Loucy (cell line): ENCODE measurements around the gene DESI2.

Experiments used
- H2AFZ ChIP-seq: fragments of 200-600 bp; sonication (generic); 2 replicates; pipeline ENCODE4 v1.6.0; 2016; ENCODE audit warnings: antibody characterized with exemption, mild to moderate bottlenecking, low read length, moderate library complexity
- H3F3A ChIP-seq: fragments of 200-600 bp; 2 replicates; pipeline ENCODE4 v1.6.0; 2016; ENCODE audit warnings: antibody characterized with exemption, low read depth, mild to moderate bottlenecking
- H3K27me3 ChIP-seq: fragments of 200-600 bp; sonication (generic); 2 replicates; pipeline ENCODE4 v1.6.1; 2014; ENCODE audit warnings: low read length, mild to moderate bottlenecking; ENCODE audit not compliant: insufficient read depth, poor library complexity, severe bottlenecking
- H3K36me3 ChIP-seq: fragments of 200-600 bp; sonication (generic); 2 replicates; pipeline ENCODE4 v1.6.1; 2016; ENCODE audit warnings: low read length; ENCODE audit not compliant: insufficient read depth
- H3K4me1 ChIP-seq: fragments of 200-600 bp; sonication (generic); 2 replicates; pipeline ENCODE4 v1.5.1; 2014; ENCODE audit warnings: low read length, mild to moderate bottlenecking; ENCODE audit not compliant: insufficient read depth, poor library complexity, severe bottlenecking
- H3K4me2 ChIP-seq: fragments of 200-600 bp; sonication (generic); 2 replicates; pipeline ENCODE4 v1.6.0; 2014; ENCODE audit warnings: antibody characterized with exemption, low read length, low read depth, mild to moderate bottlenecking; ENCODE audit not compliant: poor library complexity, severe bottlenecking
- H3K4me3 ChIP-seq: fragments of 200-600 bp; sonication (generic); 2 replicates; pipeline ENCODE4 v1.5.1; 2014; ENCODE audit warnings: low read length, mild to moderate bottlenecking, mixed read lengths; ENCODE audit not compliant: poor library complexity, severe bottlenecking
- H3K79me2 ChIP-seq: fragments of 200-600 bp; sonication (generic); 2 replicates; pipeline ENCODE4 v1.6.1; 2014; ENCODE audit warnings: low read length; ENCODE audit not compliant: insufficient read depth
- H3K9ac ChIP-seq: fragments of 200-600 bp; sonication (generic); 2 replicates; pipeline ENCODE4 v1.6.0; 2014; ENCODE audit warnings: mild to moderate bottlenecking, low read depth, low read length, moderate library complexity; ENCODE audit not compliant: poor library complexity, severe bottlenecking
- H3K9me2 ChIP-seq: fragments of 200-600 bp; sonication (generic); replicated peaks from 2 replicates; pipeline ENCODE4 v1.6.1; 2016; ENCODE audit warnings: low read depth, low read length, mixed read lengths
- H3K9me3 ChIP-seq: fragments of 200-600 bp; sonication (generic); 2 replicates; pipeline ENCODE4 v1.6.1; 2014; ENCODE audit warnings: mild to moderate bottlenecking, antibody characterized with exemption, low read length, low read depth; ENCODE audit not compliant: insufficient read depth
- H4K20me1 ChIP-seq: fragments of 200-600 bp; sonication (generic); 2 replicates; pipeline ENCODE4 v1.6.0; 2014; ENCODE audit warnings: antibody characterized with exemption, low read length, mild to moderate bottlenecking; ENCODE audit not compliant: insufficient read depth, poor library complexity, severe bottlenecking
- CTCF ChIP-seq: fragments of 200-600 bp; sonication (generic); conservative IDR thresholded peaks from 2 replicates; pipeline ENCODE4 v1.5.1; 2014; ENCODE audit warnings: mild to moderate bottlenecking, antibody characterized with exemption, low read length
- EZH2phosphoT487 ChIP-seq: fragments of 200-600 bp; IDR thresholded peaks from 2 replicates; pipeline ENCODE4 v1.6.1; 2018; ENCODE audit warnings: antibody characterized with exemption, mild to moderate bottlenecking, moderate library complexity, borderline replicate concordance

DESI2 gene

DNA sequence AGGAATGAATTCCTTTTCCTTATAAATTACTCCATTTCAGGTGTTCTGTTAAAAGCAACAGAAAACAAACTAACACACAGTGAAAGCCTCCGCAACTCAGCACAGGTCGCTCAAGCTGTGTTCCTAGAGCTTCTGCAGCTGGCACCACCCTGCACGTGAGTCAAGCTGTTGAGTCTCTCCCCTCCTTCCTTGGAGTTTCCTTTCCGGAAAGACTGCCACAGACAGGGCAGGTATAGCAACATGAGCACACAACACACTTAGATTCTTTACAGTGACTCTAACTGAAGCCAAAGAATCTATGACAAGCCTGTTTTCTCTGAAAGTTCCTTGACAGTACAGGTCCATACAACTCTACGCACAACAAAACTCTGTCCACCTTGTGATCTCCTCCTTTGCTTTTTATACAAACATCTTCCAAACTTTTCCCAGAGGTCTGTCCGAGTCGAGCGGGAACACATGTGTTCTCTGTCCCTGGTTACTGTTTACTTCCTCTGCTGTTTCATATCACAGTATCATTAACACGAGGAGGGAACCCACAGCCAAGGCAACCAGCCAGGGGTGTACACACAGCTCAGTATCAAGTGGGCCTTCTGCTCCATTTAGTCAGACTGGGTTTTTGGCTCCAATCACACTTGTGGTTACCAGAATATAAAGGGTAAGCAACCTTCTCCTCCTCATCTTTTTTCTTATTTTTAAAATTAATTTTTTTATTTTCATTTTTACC lies 38.7 kb upstream of the DESI2 start:
- Histone ChIP-seq H4K20me1 (no peaks in the 10 kb centered on the region), H3K9me3 (no peaks in the 10 kb centered on the region), H2AFZ (no peak overlapping the region), H3K79me2 (no peaks in the 10 kb centered on the region), H3K36me3 (no peaks in the 10 kb centered on the region), H3K4me1 (no peaks in the 10 kb centered on the region), H3K4me2 (no peak overlapping the region), H3K9me2 (no peaks in the 10 kb centered on the region), H3F3A (no peaks in the 10 kb centered on the region), H3K9ac (no peak overlapping the region), H3K27me3 (no peaks in the 10 kb centered on the region), H3K4me3 (no peak overlapping the region)
- TF ChIP-seq EZH2phosphoT487 (no peak), CTCF (no peak)

DNA sequence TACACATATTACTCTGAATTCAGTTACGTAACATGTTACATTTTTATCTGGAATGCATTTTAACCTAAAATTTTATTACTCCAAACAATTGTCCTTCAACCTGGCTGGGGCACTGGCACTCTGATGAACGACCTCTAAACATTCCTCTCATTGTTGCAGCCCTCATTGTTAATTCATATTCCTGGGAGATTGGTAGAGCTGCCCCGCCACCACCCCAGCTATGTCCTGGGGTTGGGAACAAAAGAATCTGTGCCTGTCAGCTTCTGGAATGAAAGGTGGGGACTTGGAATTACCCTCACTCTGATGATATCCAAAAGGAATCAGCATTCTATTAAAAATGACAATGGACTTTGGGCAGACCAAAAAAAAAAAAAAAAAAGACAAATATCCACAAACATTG lies 38.0 kb upstream of the DESI2 start:
- Histone ChIP-seq H3K4me1 (no peaks in the 10 kb centered on the region), H3K9ac (no peak overlapping the region), H3K79me2 (no peaks in the 10 kb centered on the region), H3K4me3 (no peak overlapping the region), H4K20me1 (no peaks in the 10 kb centered on the region), H3K4me2 (no peak overlapping the region), H3F3A (no peaks in the 10 kb centered on the region), H2AFZ (no peak overlapping the region), H3K27me3 (no peaks in the 10 kb centered on the region), H3K36me3 (no peaks in the 10 kb centered on the region), H3K9me2 (no peaks in the 10 kb centered on the region), H3K9me3 (no peaks in the 10 kb centered on the region)
- TF ChIP-seq CTCF, result no peak
- TF ChIP-seq EZH2phosphoT487, result no peak

- no peaks in the 10 kb centered on the region for H3K9me3 ChIP-seq
- no peaks in the 10 kb centered on the region for H3K9me2 ChIP-seq
- TF ChIP-seq EZH2phosphoT487 (no peak), CTCF (no peak)
- no peaks in the 10 kb centered on the region for H3K4me1 ChIP-seq
- H3K79me2 ChIP-seq, result no peaks in the 10 kb centered on the region
- no peak overlapping the region for H3K9ac ChIP-seq
- H3F3A ChIP-seq, result no peaks in the 10 kb centered on the region
- no peak overlapping the region for H2AFZ ChIP-seq
- no peaks in the 10 kb centered on the region for H4K20me1 ChIP-seq
- H3K36me3 ChIP-seq, result no peaks in the 10 kb centered on the region
- no peak overlapping the region for H3K4me3 ChIP-seq
- no peaks in the 10 kb centered on the region for H3K27me3 ChIP-seq
- H3K4me2 ChIP-seq, result no peak overlapping the region
Measured at GRCh38 chr1:244615301-244615700, 37.6 kb upstream of the DESI2 start.
